Neural cell (in vitro differentiated cells): Measurements from ENCODE around the gene GRID1.

ENCODE experiments used
- POLR2AphosphoS5 ChIP-seq: IDR thresholded peaks from 2 replicates; pipeline ENCODE4 v1.6.1; 2012
- SMC3 ChIP-seq: fragments of 450-650 bp; conservative IDR thresholded peaks from 2 replicates; pipeline ENCODE4 v1.6.1; 2014; ENCODE audit warnings: antibody characterized with exemption, mild to moderate bottlenecking, moderate library complexity; ENCODE audit not compliant: poor library complexity
- TF ChIP-seq, protein P1 (sequence below): fragments of 450-650 bp; IDR thresholded peaks from 2 replicates; pipeline ENCODE4 v1.5.1; 2014; ENCODE audit warnings: antibody characterized with exemption, mild to moderate bottlenecking, moderate library complexity; ENCODE audit not compliant: poor library complexity, severe bottlenecking

DNA sequence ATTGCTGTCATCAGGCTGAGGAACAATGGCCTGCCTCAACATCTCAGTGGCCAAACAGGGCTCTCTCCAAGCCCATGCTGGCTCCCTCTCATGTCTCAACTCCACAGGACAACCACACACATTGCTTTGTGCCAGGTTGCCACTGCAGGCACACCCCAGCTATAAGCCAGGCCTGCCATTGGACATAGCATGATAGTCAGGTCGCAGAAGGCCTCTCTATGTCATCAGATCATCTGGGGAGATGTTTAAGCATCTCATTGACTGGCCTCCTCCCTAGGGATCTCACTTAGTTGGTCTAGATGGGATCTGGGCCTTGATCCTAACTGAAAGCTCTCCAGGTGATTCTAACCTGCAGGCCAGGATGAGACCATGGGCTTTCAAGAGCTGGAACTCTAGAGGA, 257.2 kb downstream of the GRID1 start:
- TF ChIP-seq SMC3 (no peak), POLR2AphosphoS5 (no peak)
- TF ChIP-seq, protein P1, sequence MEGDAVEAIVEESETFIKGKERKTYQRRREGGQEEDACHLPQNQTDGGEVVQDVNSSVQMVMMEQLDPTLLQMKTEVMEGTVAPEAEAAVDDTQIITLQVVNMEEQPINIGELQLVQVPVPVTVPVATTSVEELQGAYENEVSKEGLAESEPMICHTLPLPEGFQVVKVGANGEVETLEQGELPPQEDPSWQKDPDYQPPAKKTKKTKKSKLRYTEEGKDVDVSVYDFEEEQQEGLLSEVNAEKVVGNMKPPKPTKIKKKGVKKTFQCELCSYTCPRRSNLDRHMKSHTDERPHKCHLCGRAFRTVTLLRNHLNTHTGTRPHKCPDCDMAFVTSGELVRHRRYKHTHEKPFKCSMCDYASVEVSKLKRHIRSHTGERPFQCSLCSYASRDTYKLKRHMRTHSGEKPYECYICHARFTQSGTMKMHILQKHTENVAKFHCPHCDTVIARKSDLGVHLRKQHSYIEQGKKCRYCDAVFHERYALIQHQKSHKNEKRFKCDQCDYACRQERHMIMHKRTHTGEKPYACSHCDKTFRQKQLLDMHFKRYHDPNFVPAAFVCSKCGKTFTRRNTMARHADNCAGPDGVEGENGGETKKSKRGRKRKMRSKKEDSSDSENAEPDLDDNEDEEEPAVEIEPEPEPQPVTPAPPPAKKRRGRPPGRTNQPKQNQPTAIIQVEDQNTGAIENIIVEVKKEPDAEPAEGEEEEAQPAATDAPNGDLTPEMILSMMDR: no peak
